ENCODE results near the gene ZNF664.

DNA sequence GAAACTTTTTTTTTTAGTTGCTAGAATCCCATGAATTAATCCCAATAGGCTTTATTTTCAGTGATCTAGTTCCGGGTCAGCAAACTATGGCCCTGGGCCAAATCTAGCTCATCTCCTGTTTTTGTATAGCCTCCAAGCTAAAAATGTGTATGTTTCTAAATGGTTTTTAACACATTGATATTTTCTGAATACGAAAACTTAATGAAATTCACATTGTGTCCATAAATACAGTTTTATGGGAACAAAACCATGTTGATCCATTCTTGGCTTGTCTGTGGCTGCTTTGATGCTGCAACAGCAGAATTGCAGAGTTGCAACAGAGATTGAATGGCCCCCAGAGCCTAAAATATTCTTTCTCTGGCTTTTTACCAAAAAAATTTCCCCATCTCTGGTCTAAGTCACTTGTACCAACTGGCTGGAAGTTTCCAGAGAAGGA, 47.5 kb downstream of the ZNF664 start:
- TF ChIP-seq, protein P1, sequence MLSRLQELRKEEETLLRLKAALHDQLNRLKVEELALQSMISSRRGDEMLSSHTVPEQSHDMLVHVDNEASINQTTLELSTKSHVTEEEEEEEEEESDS (CRISPR knock-in tag; IDR thresholded peaks at IDR 0.05; ENCODE audit: borderline replicate concordance), result no peak
- TF ChIP-seq CREB1 (IDR thresholded peaks at IDR 0.05) (no peak), CREB1 (CRISPR knock-in tag; IDR thresholded peaks at IDR 0.05) (no peak), FOXM1 (CRISPR knock-in tag; IDR thresholded peaks at IDR 0.05) (no peak), ZNF883 (CRISPR knock-in tag; IDR thresholded peaks at IDR 0.05; ENCODE audit: not compliant biosample characterization) (no peak)
- TF ChIP-seq, protein P2, sequence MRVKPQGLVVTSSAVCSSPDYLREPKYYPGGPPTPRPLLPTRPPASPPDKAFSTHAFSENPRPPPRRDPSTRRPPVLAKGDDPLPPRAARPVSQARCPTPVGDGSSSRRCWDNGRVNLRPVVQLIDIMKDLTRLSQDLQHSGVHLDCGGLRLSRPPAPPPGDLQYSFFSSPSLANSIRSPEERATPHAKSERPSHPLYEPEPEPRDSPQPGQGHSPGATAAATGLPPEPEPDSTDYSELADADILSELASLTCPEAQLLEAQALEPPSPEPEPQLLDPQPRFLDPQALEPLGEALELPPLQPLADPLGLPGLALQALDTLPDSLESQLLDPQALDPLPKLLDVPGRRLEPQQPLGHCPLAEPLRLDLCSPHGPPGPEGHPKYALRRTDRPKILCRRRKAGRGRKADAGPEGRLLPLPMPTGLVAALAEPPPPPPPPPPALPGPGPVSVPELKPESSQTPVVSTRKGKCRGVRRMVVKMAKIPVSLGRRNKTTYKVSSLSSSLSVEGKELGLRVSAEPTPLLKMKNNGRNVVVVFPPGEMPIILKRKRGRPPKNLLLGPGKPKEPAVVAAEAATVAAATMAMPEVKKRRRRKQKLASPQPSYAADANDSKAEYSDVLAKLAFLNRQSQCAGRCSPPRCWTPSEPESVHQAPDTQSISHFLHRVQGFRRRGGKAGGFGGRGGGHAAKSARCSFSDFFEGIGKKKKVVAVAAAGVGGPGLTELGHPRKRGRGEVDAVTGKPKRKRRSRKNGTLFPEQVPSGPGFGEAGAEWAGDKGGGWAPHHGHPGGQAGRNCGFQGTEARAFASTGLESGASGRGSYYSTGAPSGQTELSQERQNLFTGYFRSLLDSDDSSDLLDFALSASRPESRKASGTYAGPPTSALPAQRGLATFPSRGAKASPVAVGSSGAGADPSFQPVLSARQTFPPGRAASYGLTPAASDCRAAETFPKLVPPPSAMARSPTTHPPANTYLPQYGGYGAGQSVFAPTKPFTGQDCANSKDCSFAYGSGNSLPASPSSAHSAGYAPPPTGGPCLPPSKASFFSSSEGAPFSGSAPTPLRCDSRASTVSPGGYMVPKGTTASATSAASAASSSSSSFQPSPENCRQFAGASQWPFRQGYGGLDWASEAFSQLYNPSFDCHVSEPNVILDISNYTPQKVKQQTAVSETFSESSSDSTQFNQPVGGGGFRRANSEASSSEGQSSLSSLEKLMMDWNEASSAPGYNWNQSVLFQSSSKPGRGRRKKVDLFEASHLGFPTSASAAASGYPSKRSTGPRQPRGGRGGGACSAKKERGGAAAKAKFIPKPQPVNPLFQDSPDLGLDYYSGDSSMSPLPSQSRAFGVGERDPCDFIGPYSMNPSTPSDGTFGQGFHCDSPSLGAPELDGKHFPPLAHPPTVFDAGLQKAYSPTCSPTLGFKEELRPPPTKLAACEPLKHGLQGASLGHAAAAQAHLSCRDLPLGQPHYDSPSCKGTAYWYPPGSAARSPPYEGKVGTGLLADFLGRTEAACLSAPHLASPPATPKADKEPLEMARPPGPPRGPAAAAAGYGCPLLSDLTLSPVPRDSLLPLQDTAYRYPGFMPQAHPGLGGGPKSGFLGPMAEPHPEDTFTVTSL (CRISPR knock-in tag; IDR thresholded peaks at IDR 0.05; ENCODE audit: borderline replicate concordance), result no peak
- TF ChIP-seq, protein P3, sequence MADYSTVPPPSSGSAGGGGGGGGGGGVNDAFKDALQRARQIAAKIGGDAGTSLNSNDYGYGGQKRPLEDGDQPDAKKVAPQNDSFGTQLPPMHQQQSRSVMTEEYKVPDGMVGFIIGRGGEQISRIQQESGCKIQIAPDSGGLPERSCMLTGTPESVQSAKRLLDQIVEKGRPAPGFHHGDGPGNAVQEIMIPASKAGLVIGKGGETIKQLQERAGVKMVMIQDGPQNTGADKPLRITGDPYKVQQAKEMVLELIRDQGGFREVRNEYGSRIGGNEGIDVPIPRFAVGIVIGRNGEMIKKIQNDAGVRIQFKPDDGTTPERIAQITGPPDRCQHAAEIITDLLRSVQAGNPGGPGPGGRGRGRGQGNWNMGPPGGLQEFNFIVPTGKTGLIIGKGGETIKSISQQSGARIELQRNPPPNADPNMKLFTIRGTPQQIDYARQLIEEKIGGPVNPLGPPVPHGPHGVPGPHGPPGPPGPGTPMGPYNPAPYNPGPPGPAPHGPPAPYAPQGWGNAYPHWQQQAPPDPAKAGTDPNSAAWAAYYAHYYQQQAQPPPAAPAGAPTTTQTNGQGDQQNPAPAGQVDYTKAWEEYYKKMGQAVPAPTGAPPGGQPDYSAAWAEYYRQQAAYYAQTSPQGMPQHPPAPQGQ (CRISPR knock-in tag; IDR thresholded peaks at IDR 0.05; ENCODE audit: borderline replicate concordance), result no peak
- TF ChIP-seq, protein P4, sequence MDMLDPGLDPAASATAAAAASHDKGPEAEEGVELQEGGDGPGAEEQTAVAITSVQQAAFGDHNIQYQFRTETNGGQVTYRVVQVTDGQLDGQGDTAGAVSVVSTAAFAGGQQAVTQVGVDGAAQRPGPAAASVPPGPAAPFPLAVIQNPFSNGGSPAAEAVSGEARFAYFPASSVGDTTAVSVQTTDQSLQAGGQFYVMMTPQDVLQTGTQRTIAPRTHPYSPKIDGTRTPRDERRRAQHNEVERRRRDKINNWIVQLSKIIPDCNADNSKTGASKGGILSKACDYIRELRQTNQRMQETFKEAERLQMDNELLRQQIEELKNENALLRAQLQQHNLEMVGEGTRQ (IDR thresholded peaks at IDR 0.05; ENCODE audit: low read depth, low read length), result no peak
- TF ChIP-seq, protein P4 (CRISPR knock-in tag; IDR thresholded peaks at IDR 0.05; ENCODE audit: borderline replicate concordance), result no peak
